HCT116 (cell line): Measurements from ENCODE around the gene ITIH5. TPM values are rescaled to one million over a fixed set of nuclear protein-coding genes. Genes with fewer than 3 reads are reported as not detected.

Source experiments
- ATAC-seq: fragments of 200-7000 bp; cut with Tn5 transposase; 2 replicates; pipeline ENCODE4 v1.9.1; 2020; ENCODE audit warnings: mild to moderate bottlenecking, moderate library complexity
- BruUV-seq: library from RNA; stranded (reverse); fragments of 400-500 nt; replicated peaks from 2 replicates; lab custom pipeline; 2021; lab: Mats Ljungman, UMichigan
- CTCF ChIA-PET: fragments of 300-600 bp; sonication (Branson Sonifier 250); formaldehyde crosslinking; loops from one replicate; lab custom pipeline; 2021; ENCODE audit warnings: antibody characterized with exemption; lab: Charles Lee
- POLR2A ChIA-PET: fragments of 300-600, 350-600 bp; sonication (Branson Sonifier 250); formaldehyde crosslinking; loops from one replicate; lab custom pipeline; 2021; ENCODE audit warnings: antibody characterized with exemption; lab: Charles Lee
- RAD21 ChIA-PET, 2 experiments: fragments of 300-600 bp; sonication (Branson Sonifier 250); formaldehyde crosslinking; loops; one replicate each; lab custom pipeline; 2023; ENCODE audit warnings: low total read pairs in 2 of 2; ENCODE audit not compliant: uncharacterized antibody in 2 of 2, unreplicated experiment in 2 of 2, low non-redundant PET in 1 of 2; lab: Charles Lee
- DNase-seq: peaks from one replicate; pipeline ENCODE4 v3.0.0-alpha.2; 2010; ENCODE audit warnings: low read depth, low spot score
- H2AFZ ChIP-seq: fragments of 200-600 bp; shearing (Covaris generic), sonication (generic); 2 replicates; pipeline ENCODE4 v1.6.1; 2017; ENCODE audit warnings: low read depth, mixed run types, mixed read lengths, antibody characterized with exemption, low read length; ENCODE audit not compliant: poor library complexity, severe bottlenecking
- H3K27ac ChIP-seq: 2 replicates; pipeline ENCODE4 v1.5.1; 2012; ENCODE audit warnings: low read depth, low read length
- H3K27me3 ChIP-seq: fragments of 200-600 bp; sonication (generic); 2 replicates; pipeline ENCODE4 v1.6.1; 2016; ENCODE audit warnings: mixed run types, low read length, mixed read lengths; ENCODE audit not compliant: insufficient read depth
- H3K36me3 ChIP-seq, 2 experiments: fragments of 200-500 bp in 1 of 2; fragments of 200-600 bp in 1 of 2; sonication (Bioruptor generic) in 1 of 2; sonication (generic) in 1 of 2; 2 replicates each; pipeline versions ENCODE4 v1.5.1 to v1.6.1; 2014 to 2016; ENCODE audit warnings: low read length in 2 of 2, inconsistent platforms in 1 of 2, mixed read lengths in 1 of 2, mixed run types in 1 of 2; ENCODE audit not compliant: insufficient read depth in 2 of 2, control insufficient read depth in 1 of 2
- H3K4me1 ChIP-seq, 2 experiments: fragments of 200-600 bp in 1 of 2; sonication (generic) in 1 of 2; 2 replicates each; pipeline versions ENCODE4 v1.5.1 to v1.6.1; 2012 to 2017; ENCODE audit warnings: low read length in 2 of 2, inconsistent platforms in 1 of 2, mild to moderate bottlenecking in 1 of 2, mixed read lengths in 1 of 2, mixed run types in 1 of 2, moderate library complexity in 1 of 2; ENCODE audit not compliant: insufficient read depth in 2 of 2, control insufficient read depth in 1 of 2
- H3K4me2 ChIP-seq: fragments of 200-600 bp; sonication (generic); 2 replicates; pipeline ENCODE4 v1.6.1; 2017; ENCODE audit warnings: mixed run types, low read length, mixed read lengths
- H3K4me3 ChIP-seq, 2 experiments: fragments of 200-600 bp in 1 of 2; sonication (generic) in 1 of 2; replicated peaks in 1 of 2; 2 replicates each; pipeline ENCODE4 v1.5.1; 2011 to 2016; ENCODE audit warnings: low read length in 2 of 2, control low read depth in 1 of 2, low read depth in 1 of 2, mild to moderate bottlenecking in 1 of 2, mixed read lengths in 1 of 2, mixed run types in 1 of 2
- H3K79me2 ChIP-seq: fragments of 200-600 bp; sonication (generic); 2 replicates; pipeline ENCODE4 v1.6.1; 2017; ENCODE audit warnings: mild to moderate bottlenecking, mixed run types, low read length, moderate library complexity, mixed read lengths; ENCODE audit not compliant: insufficient read depth
- H3K9ac ChIP-seq: fragments of 200-600 bp; sonication (generic); 2 replicates; pipeline ENCODE4 v1.6.1; 2016; ENCODE audit warnings: low read length, mixed read lengths
- H3K9me2 ChIP-seq: fragments of 200-600 bp; sonication (generic), shearing (Covaris generic); 2 replicates; pipeline ENCODE4 v1.6.1; 2017; ENCODE audit warnings: mixed run types, mild to moderate bottlenecking, moderate library complexity; ENCODE audit not compliant: insufficient read depth
- H3K9me3 ChIP-seq, 2 experiments: fragments of 200-500 bp in 1 of 2; fragments of 200-600 bp in 1 of 2; sonication (Bioruptor generic) in 1 of 2; sonication (generic) in 1 of 2; 2 replicates each; pipeline ENCODE4 v1.6.1; 2014 to 2017; ENCODE audit warnings: low read length in 2 of 2, mixed read lengths in 2 of 2, inconsistent platforms in 1 of 2, low read depth in 1 of 2, mild to moderate bottlenecking in 1 of 2, mixed run types in 1 of 2, moderate library complexity in 1 of 2; ENCODE audit not compliant: control insufficient read depth in 1 of 2, insufficient read depth in 1 of 2
- H4K20me1 ChIP-seq: fragments of 200-600 bp; sonication (generic), shearing (Covaris generic); 2 replicates; pipeline ENCODE4 v1.6.1; 2017; ENCODE audit warnings: mixed run types, mild to moderate bottlenecking, moderate library complexity; ENCODE audit not compliant: insufficient read depth
- ATF3 ChIP-seq: IDR thresholded peaks from 2 replicates; pipeline ENCODE4 v1.6.1; 2012
- CBX3 ChIP-seq: IDR thresholded peaks from 2 replicates; pipeline ENCODE4 v1.6.1; 2012; ENCODE audit warnings: low read depth
- CEBPB ChIP-seq: IDR thresholded peaks from 2 replicates; pipeline ENCODE4 v1.6.1; 2012; ENCODE audit warnings: low read depth
- EGR1 ChIP-seq: IDR thresholded peaks from 2 replicates; pipeline ENCODE4 v1.6.1; 2012; ENCODE audit warnings: low read depth
- EZH2 ChIP-seq: fragments of 200-600 bp; sonication (generic); IDR thresholded peaks from 2 replicates; pipeline ENCODE4 v1.6.1; 2017; ENCODE audit warnings: antibody characterized with exemption, mixed run types
- FOSL1 ChIP-seq: IDR thresholded peaks from 2 replicates; pipeline ENCODE4 v1.6.1; 2012; ENCODE audit warnings: low read depth
- MAX ChIP-seq: IDR thresholded peaks from 2 replicates; pipeline ENCODE4 v1.6.1; 2012
- POLR2A ChIP-seq: IDR thresholded peaks from 2 replicates; pipeline ENCODE4 v1.7.0; 2011; ENCODE audit warnings: borderline replicate concordance; ENCODE audit not compliant: insufficient read depth, insufficient read length; ENCODE audit errors: extremely low read depth
- POLR2AphosphoS5 ChIP-seq: IDR thresholded peaks from 2 replicates; pipeline ENCODE4 v1.6.1; 2011; ENCODE audit warnings: mild to moderate bottlenecking, low read depth, low read length, moderate library complexity
- RAD21 ChIP-seq: IDR thresholded peaks from 2 replicates; pipeline ENCODE4 v1.6.1; 2012; ENCODE audit warnings: low read depth, mild to moderate bottlenecking
- REST ChIP-seq: IDR thresholded peaks from 2 replicates; pipeline ENCODE4 v1.6.1; 2012; ENCODE audit warnings: low read depth
- SIN3A ChIP-seq: IDR thresholded peaks from 2 replicates; pipeline ENCODE4 v1.6.1; 2012; ENCODE audit warnings: low read depth
- SP1 ChIP-seq: IDR thresholded peaks from 2 replicates; pipeline ENCODE4 v1.6.1; 2012; ENCODE audit warnings: low read depth
- SRF ChIP-seq: IDR thresholded peaks from 2 replicates; pipeline ENCODE4 v1.6.1; 2012; ENCODE audit warnings: low read depth
- TCF7L2 ChIP-seq: IDR thresholded peaks from 2 replicates; pipeline ENCODE4 v1.7.0; 2011; ENCODE audit warnings: borderline replicate concordance, inconsistent platforms; ENCODE audit not compliant: insufficient read depth, insufficient read length; ENCODE audit errors: extremely low read depth
- YY1 ChIP-seq: IDR thresholded peaks from 2 replicates; pipeline ENCODE4 v1.6.1; 2011; ENCODE audit warnings: low read length, low read depth, moderate library complexity, mild to moderate bottlenecking; ENCODE audit not compliant: insufficient replicate concordance; ENCODE audit errors: extremely low read depth
- ZBTB33 ChIP-seq: IDR thresholded peaks from 2 replicates; pipeline ENCODE4 v1.6.1; 2011; ENCODE audit warnings: mild to moderate bottlenecking, low read length, moderate library complexity; ENCODE audit not compliant: insufficient replicate concordance; ENCODE audit errors: extremely low read depth
- ZFX ChIP-seq: fragments of 450-650 bp; IDR thresholded peaks from 2 replicates; pipeline ENCODE4 v1.6.1; 2017
- ZNF274 ChIP-seq: fragments of 200-500 bp; sonication (Bioruptor generic); IDR thresholded peaks from 2 replicates; pipeline ENCODE4 v1.6.1; 2014; ENCODE audit warnings: mild to moderate bottlenecking, low read depth, low read length, inconsistent platforms
- intact Hi-C: fragments of 100-400 bp; cut with micrococcal nuclease; formaldehyde crosslinking; loops from 2 replicates; pipeline ENCODE4 v1.10.0; 2022
- total RNA-seq: library from RNA; stranded (reverse); gene quantifications from one replicate; pipeline ENCODE4 v1.2.1, GENCODE V29; 2021; ENCODE audit not compliant: unreplicated experiment

Gene ITIH5
- total RNA-seq, 1 experiment from 2014 or later: not detected

GRCh38 chr10:7608001-7608400 is 58.8 kb downstream of the ITIH5 start:
- Histone ChIP-seq H3K9me2 (no peaks in the 10 kb centered on the region), H3K9me3 (no peaks in the 10 kb centered on the region), H3K27me3 (peaks cover 25% of the 10 kb centered on the region), H3K4me3 (no peak overlapping the region), H3K9ac (no peak overlapping the region), H3K27ac (no peak overlapping the region), H3K36me3 (no peaks in the 10 kb centered on the region), H4K20me1 (no peaks in the 10 kb centered on the region), H3K79me2 (no peaks in the 10 kb centered on the region), H3K4me1 (no peaks in the 10 kb centered on the region), H3K4me2 (no peak overlapping the region), H2AFZ (no peak overlapping the region)
- DNase-seq: no peak
- no peak for ATAC-seq
- ChIA-PET POLR2A (no interaction called here), CTCF (no interaction called here), RAD21 (no interaction called here)
- intact Hi-C loops: no loop called here
- TF ChIP-seq SRF (no peak), POLR2AphosphoS5 (no peak), SIN3A (no peak), ZBTB33 (no peak), RAD21 (no peak), SP1 (no peak), REST (no peak), EGR1 (no peak), MAX (no peak), YY1 (no peak), CEBPB (no peak), EZH2 (no peak), ZFX (no peak), CBX3 (no peak), FOSL1 (no peak), POLR2A (no peak), TCF7L2 (no peak), ZNF274 (no peak), ATF3 (no peak)
- no TSS peak for BruUV-seq
